IPS-18a (cell line): Measurements from ENCODE around the gene FGF12.

Experiments used
- H3K27ac ChIP-seq: one replicate; pipeline ENCODE4 v1.5.1; 2013; ENCODE audit warnings: low read length
- H3K27me3 ChIP-seq: one replicate; pipeline ENCODE4 v1.6.1; 2013; ENCODE audit warnings: mild to moderate bottlenecking, low read length; ENCODE audit not compliant: control insufficient read depth, insufficient read depth
- H3K36me3 ChIP-seq: one replicate; pipeline ENCODE4 v1.6.1; 2013; ENCODE audit warnings: low read depth, low read length; ENCODE audit not compliant: control insufficient read depth
- H3K4me1 ChIP-seq: one replicate; pipeline ENCODE4 v1.6.1; 2013; ENCODE audit warnings: low read depth, low read length; ENCODE audit not compliant: control insufficient read depth
- H3K4me3 ChIP-seq: one replicate; pipeline ENCODE4 v1.5.1; 2013; ENCODE audit warnings: low read length
- H3K9ac ChIP-seq: one replicate; pipeline ENCODE4 v1.6.1; 2013; ENCODE audit warnings: mild to moderate bottlenecking, low read length, moderate library complexity
- H3K9me3 ChIP-seq: one replicate; pipeline ENCODE4 v1.6.1; 2013; ENCODE audit warnings: low read depth, low read length; ENCODE audit not compliant: control insufficient read depth

FGF12 gene

GRCh38 chr3:192545333-192545732 lies 182.0 kb downstream of the FGF12 start:
- Histone ChIP-seq H3K4me3 (no peak overlapping the region), H3K27ac (no peak overlapping the region), H3K9ac (no peak overlapping the region), H3K4me1 (no peaks in the 10 kb centered on the region), H3K27me3 (no peaks in the 10 kb centered on the region), H3K9me3 (no peaks in the 10 kb centered on the region), H3K36me3 (no peaks in the 10 kb centered on the region)

- H3K4me3 ChIP-seq = no peak overlapping the region
- no peaks in the 10 kb centered on the region for H3K27me3 ChIP-seq
- H3K36me3 ChIP-seq = no peaks in the 10 kb centered on the region
- no peak overlapping the region for H3K9ac ChIP-seq
- no peak overlapping the region for H3K27ac ChIP-seq
- no peaks in the 10 kb centered on the region for H3K4me1 ChIP-seq
- no peaks in the 10 kb centered on the region for H3K9me3 ChIP-seq
These were observed 184.2 kb downstream of the FGF12 start for GRCh38 chr3:192543163-192543562.

- Histone ChIP-seq H3K27me3 (peaks cover 42% of the 10 kb centered on the region), H3K4me1 (no peaks in the 10 kb centered on the region), H3K9ac (no peak overlapping the region), H3K36me3 (no peaks in the 10 kb centered on the region), H3K4me3 (no peak overlapping the region), H3K9me3 (no peaks in the 10 kb centered on the region), H3K27ac (no peak overlapping the region)
These were observed 210.5 kb downstream of the FGF12 start for GRCh38 chr3:192516820-192517219.

- peak overlapping the region; percentile 44 for H3K9ac ChIP-seq
- no peaks in the 10 kb centered on the region for H3K9me3 ChIP-seq
- peak overlapping the region; percentile 62 for H3K4me3 ChIP-seq
- H3K27me3 ChIP-seq = peaks cover 42% of the 10 kb centered on the region
- H3K4me1 ChIP-seq = no peaks in the 10 kb centered on the region
- H3K27ac ChIP-seq = no peak overlapping the region
- H3K36me3 ChIP-seq = no peaks in the 10 kb centered on the region
These were observed 211.7 kb downstream of the FGF12 start for GRCh38 chr3:192515664-192516045.

- peaks cover 42% of the 10 kb centered on the region for H3K27me3 ChIP-seq
- H3K9me3 ChIP-seq = no peaks in the 10 kb centered on the region
- H3K4me1 ChIP-seq = no peaks in the 10 kb centered on the region
- H3K4me3 ChIP-seq = peak overlapping the region; percentile 62
- H3K36me3 ChIP-seq = no peaks in the 10 kb centered on the region
- H3K9ac ChIP-seq = peak overlapping the region; percentile 44
- H3K27ac ChIP-seq = no peak overlapping the region
These were observed 212.3 kb downstream of the FGF12 start for GRCh38 chr3:192514754-192515663.

GRCh38 chr3:192514081-192514753 lies 213.1 kb downstream of the FGF12 start:
- no peaks in the 10 kb centered on the region for H3K36me3 ChIP-seq
- no peak overlapping the region for H3K27ac ChIP-seq
- peak overlapping the region; percentile 62 for H3K4me3 ChIP-seq
- no peaks in the 10 kb centered on the region for H3K4me1 ChIP-seq
- H3K27me3 ChIP-seq = peaks cover 42% of the 10 kb centered on the region
- no peak overlapping the region for H3K9ac ChIP-seq
- no peaks in the 10 kb centered on the region for H3K9me3 ChIP-seq

GRCh38 chr3:192505731-192506130 lies 221.6 kb downstream of the FGF12 start:
- H3K4me3 ChIP-seq = no peak overlapping the region
- H3K27ac ChIP-seq = no peak overlapping the region
- no peaks in the 10 kb centered on the region for H3K9me3 ChIP-seq
- H3K9ac ChIP-seq = no peak overlapping the region
- H3K4me1 ChIP-seq = no peaks in the 10 kb centered on the region
- no peaks in the 10 kb centered on the region for H3K36me3 ChIP-seq
- no peaks in the 10 kb centered on the region for H3K27me3 ChIP-seq

GRCh38 chr3:192501401-192501800 lies 225.9 kb downstream of the FGF12 start:
- Histone ChIP-seq H3K4me3 (no peak overlapping the region), H3K9me3 (no peaks in the 10 kb centered on the region), H3K4me1 (no peaks in the 10 kb centered on the region), H3K9ac (no peak overlapping the region), H3K27me3 (no peaks in the 10 kb centered on the region), H3K27ac (no peak overlapping the region), H3K36me3 (no peaks in the 10 kb centered on the region)

GRCh38 chr3:192496905-192497587 lies 230.3 kb downstream of the FGF12 start:
- Histone ChIP-seq H3K27ac (no peak overlapping the region), H3K9me3 (no peaks in the 10 kb centered on the region), H3K4me1 (no peaks in the 10 kb centered on the region), H3K27me3 (no peaks in the 10 kb centered on the region), H3K4me3 (no peak overlapping the region), H3K9ac (no peak overlapping the region), H3K36me3 (no peaks in the 10 kb centered on the region)

- Histone ChIP-seq H3K27ac (no peak overlapping the region), H3K4me3 (no peak overlapping the region), H3K9me3 (no peaks in the 10 kb centered on the region), H3K9ac (no peak overlapping the region), H3K4me1 (no peaks in the 10 kb centered on the region), H3K27me3 (no peaks in the 10 kb centered on the region), H3K36me3 (no peaks in the 10 kb centered on the region)
These were observed 233.2 kb downstream of the FGF12 start for GRCh38 chr3:192494174-192494573.

- Histone ChIP-seq H3K27me3 (no peaks in the 10 kb centered on the region), H3K9me3 (no peaks in the 10 kb centered on the region), H3K9ac (no peak overlapping the region), H3K27ac (no peak overlapping the region), H3K36me3 (no peaks in the 10 kb centered on the region), H3K4me1 (no peaks in the 10 kb centered on the region), H3K4me3 (no peak overlapping the region)
These were observed 236.6 kb downstream of the FGF12 start for GRCh38 chr3:192490720-192491119.
